ENCODE data around the gene DDR2.

- TF ChIP-seq POLR2A (IDR thresholded peaks at IDR 0.05; ENCODE audit: low read length) (no peak), GATA1 (IDR thresholded peaks at IDR 0.05; ENCODE audit: low read depth, low read length) (no peak)
These were observed 133.5 kb downstream of the DDR2 start for GRCh38 chr1:162765788-162766187.

Measured in erythroblast (primary cell).